ENCODE measurements around the gene SLC29A3.

The SLC29A3 gene

GRCh38 chr10:71314028-71314693 lies 4.9 kb upstream of the SLC29A3 start:
- H3K4me3 ChIP-seq (ENCODE audit: low read length): no peak overlapping the region
- DNase-seq (ENCODE audit: low read depth): peak; percentile 38

GRCh38 chr10:71314694-71315225 lies 4.3 kb upstream of the SLC29A3 start:
- no peak overlapping the region for H3K4me3 ChIP-seq (ENCODE audit: low read length)
- no peak for DNase-seq (ENCODE audit: low read depth)
- TF ChIP-seq CTCF (IDR thresholded peaks at IDR 0.05; ENCODE audit: insufficient read depth, low read depth, low read length, missing control alignments): no peak

More at GRCh38 chr10:71314028-71314693, 4.9 kb upstream of the SLC29A3 start:
- TF ChIP-seq CTCF (IDR thresholded peaks at IDR 0.05; ENCODE audit: insufficient read depth, low read depth, low read length, missing control alignments): peak; percentile 75

- no peak for DNase-seq (ENCODE audit: low read depth)
Measured at GRCh38 chr10:71316056-71316785, 2.8 kb upstream of the SLC29A3 start.

GRCh38 chr10:71316786-71317160 lies 2.3 kb upstream of the SLC29A3 start:
- no peak for DNase-seq (ENCODE audit: low read depth)
- H3K4me3 ChIP-seq (ENCODE audit: low read length): no peak overlapping the region
- no peak for TF ChIP-seq CTCF (IDR thresholded peaks at IDR 0.05; ENCODE audit: insufficient read depth, low read depth, low read length, missing control alignments)

More at GRCh38 chr10:71316056-71316785, 2.8 kb upstream of the SLC29A3 start:
- H3K4me3 ChIP-seq (ENCODE audit: low read length): no peak overlapping the region
- no peak for TF ChIP-seq CTCF (IDR thresholded peaks at IDR 0.05; ENCODE audit: insufficient read depth, low read depth, low read length, missing control alignments)

GRCh38 chr10:71317739-71318138 lies 1.3 kb upstream of the SLC29A3 start:
- no peak overlapping the region for H3K4me3 ChIP-seq (ENCODE audit: low read length)
- DNase-seq (ENCODE audit: low read depth): no peak
- TF ChIP-seq CTCF (IDR thresholded peaks at IDR 0.05; ENCODE audit: insufficient read depth, low read depth, low read length, missing control alignments): no peak

GRCh38 chr10:71319800-71320392 lies 837 bp downstream of the SLC29A3 start:
- no peak for TF ChIP-seq CTCF (IDR thresholded peaks at IDR 0.05; ENCODE audit: insufficient read depth, low read depth, low read length, missing control alignments)
- H3K4me3 ChIP-seq (ENCODE audit: low read length): peak overlapping the region; percentile 58
- DNase-seq (ENCODE audit: low read depth): no peak

Data from epithelial cell of esophagus (primary cell).